ENCODE results near the gene SIGMAR1. TPM values are rescaled to one million over a fixed set of nuclear protein-coding genes. Genes with fewer than 3 reads are reported as not detected.

SIGMAR1 gene
- total and polyA plus RNA-seq, 4 donors, result 26.0 to 72.0 (median 63.3) TPM

GRCh38 chr9:34587271-34587670, 50.3 kb downstream of the SIGMAR1 start:
- TF ChIP-seq, protein P1, sequence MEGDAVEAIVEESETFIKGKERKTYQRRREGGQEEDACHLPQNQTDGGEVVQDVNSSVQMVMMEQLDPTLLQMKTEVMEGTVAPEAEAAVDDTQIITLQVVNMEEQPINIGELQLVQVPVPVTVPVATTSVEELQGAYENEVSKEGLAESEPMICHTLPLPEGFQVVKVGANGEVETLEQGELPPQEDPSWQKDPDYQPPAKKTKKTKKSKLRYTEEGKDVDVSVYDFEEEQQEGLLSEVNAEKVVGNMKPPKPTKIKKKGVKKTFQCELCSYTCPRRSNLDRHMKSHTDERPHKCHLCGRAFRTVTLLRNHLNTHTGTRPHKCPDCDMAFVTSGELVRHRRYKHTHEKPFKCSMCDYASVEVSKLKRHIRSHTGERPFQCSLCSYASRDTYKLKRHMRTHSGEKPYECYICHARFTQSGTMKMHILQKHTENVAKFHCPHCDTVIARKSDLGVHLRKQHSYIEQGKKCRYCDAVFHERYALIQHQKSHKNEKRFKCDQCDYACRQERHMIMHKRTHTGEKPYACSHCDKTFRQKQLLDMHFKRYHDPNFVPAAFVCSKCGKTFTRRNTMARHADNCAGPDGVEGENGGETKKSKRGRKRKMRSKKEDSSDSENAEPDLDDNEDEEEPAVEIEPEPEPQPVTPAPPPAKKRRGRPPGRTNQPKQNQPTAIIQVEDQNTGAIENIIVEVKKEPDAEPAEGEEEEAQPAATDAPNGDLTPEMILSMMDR (IDR thresholded peaks at IDR 0.05; ENCODE audit: control extremely low read depth, extremely low read depth), result no peak
- Histone ChIP-seq H3K9ac (ENCODE audit: insufficient read depth in 1 of 2, low read length in 2 of 2) (no peak overlapping the region), H3K4me1 (ENCODE audit: control insufficient read depth in 5 of 5, insufficient read depth in 5 of 5, low read length in 5 of 5) (peaks cover 0 to 68% (median 14%) of the 10 kb centered on the region in 5 donors), H3K4me3 (no peak overlapping the region), H3K27ac (ENCODE audit: low read depth in 1 of 2, low read length in 1 of 2) (no peak overlapping the region), H3K9me3 (ENCODE audit: control insufficient read depth in 4 of 4, insufficient read depth in 3 of 4, low read length in 3 of 4) (peaks cover 0 to 4% (median 0%) of the 10 kb centered on the region in 4 donors), H3K36me3 (ENCODE audit: control insufficient read depth in 4 of 4, insufficient read depth in 4 of 4, low read length in 4 of 4) (no peaks in the 10 kb centered on the region), H3K27me3 (ENCODE audit: control insufficient read depth in 3 of 3, insufficient read depth in 3 of 3, low read length in 2 of 3) (peaks cover 0 to 62% (median 13%) of the 10 kb centered on the region in 3 donors)
- 58 to 63% methylated on average over 2 of the region's 2 CpGs for WGBS, 2 donors
- no peak for DNase-seq
- ATAC-seq (ENCODE audit: insufficient read depth, low FRiP score), result no peak

DNA sequence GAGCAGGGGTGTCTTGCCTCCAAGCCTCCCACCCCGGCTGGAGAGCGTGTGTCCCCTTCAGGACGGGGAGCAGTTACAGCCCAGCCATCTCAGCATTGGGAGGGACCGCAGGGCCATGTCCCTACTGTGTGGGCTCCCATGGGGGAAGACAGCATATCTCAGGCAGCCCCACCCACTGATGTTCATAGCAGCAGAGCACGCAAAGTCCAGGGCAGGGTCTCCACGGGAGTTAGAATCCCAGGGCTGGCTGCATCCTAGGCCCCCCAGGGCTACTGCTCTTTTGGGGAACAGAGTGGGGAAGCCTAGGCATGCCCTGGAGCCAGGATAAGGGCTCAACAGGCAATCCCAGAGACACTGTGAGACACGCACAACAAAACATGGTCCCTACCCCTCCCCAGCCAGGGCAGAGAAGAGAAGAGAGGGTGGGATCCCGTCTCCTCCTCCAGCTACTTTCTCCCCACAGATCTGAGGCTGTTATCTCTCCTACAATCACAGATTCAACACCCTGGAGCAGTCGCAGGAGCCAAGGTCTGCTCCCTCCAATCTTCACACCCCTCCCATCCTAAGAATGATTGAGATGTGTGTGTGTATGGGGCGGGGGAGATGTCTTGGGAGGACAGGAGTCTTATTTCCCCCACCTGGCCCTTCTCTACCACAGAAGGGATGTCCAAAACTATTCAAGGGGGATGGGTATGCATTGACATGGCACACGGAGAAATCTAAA, 51.5 kb downstream of the SIGMAR1 start:
- no peak overlapping the region for H3K27ac ChIP-seq (ENCODE audit: low read depth in 1 of 2, low read length in 1 of 2)
- peaks cover 0 to 60% (median 13%) of the 10 kb centered on the region in 3 donors for H3K27me3 ChIP-seq (ENCODE audit: control insufficient read depth in 3 of 3, insufficient read depth in 3 of 3, low read length in 2 of 3)
- peaks cover 0 to 4% (median 0%) of the 10 kb centered on the region in 4 donors for H3K9me3 ChIP-seq (ENCODE audit: control insufficient read depth in 4 of 4, insufficient read depth in 3 of 4, low read length in 3 of 4)
- no peak for DNase-seq
- H3K36me3 ChIP-seq (ENCODE audit: control insufficient read depth in 4 of 4, insufficient read depth in 4 of 4, low read length in 4 of 4), result no peaks in the 10 kb centered on the region
- TF ChIP-seq, protein P1 (IDR thresholded peaks at IDR 0.05; ENCODE audit: control extremely low read depth, extremely low read depth), result no peak
- 17 to 24% methylated on average over 11 of the region's 11 CpGs for WGBS, 2 donors
- H3K4me1 ChIP-seq (ENCODE audit: control insufficient read depth in 5 of 5, insufficient read depth in 5 of 5, low read length in 5 of 5), result peaks cover 0 to 64% (median 16%) of the 10 kb centered on the region in 5 donors
- no peak for ATAC-seq (ENCODE audit: insufficient read depth, low FRiP score)
- no peak overlapping the region for H3K4me3 ChIP-seq
- no peak overlapping the region for H3K9ac ChIP-seq (ENCODE audit: insufficient read depth in 1 of 2, low read length in 2 of 2)

DNA sequence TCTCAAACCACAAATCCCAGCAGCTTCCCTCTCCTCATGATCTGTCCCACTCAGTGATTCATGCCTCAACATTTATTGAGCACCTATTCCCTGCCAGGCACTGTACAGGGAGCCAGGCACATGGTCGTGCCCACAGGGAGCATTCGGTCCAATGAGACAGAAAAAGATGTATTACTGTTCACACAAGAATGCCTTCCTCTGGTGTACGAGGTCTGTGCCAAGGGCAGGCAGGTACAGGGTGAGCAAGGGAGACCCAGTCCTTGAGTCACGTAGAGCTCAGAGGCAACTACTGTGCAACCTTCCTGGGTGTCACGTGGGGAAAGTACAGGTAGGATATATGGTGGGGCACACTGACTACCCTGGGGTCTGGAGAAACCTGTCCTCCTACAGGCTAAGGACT, 52.6 kb downstream of the SIGMAR1 start:
- H3K9ac ChIP-seq (ENCODE audit: insufficient read depth in 1 of 2, low read length in 2 of 2), result no peak overlapping the region
- H3K4me1 ChIP-seq (ENCODE audit: control insufficient read depth in 5 of 5, insufficient read depth in 5 of 5, low read length in 5 of 5), result peaks cover 0 to 65% (median 10%) of the 10 kb centered on the region in 5 donors
- DNase-seq (no peak), ATAC-seq (ENCODE audit: insufficient read depth, low FRiP score) (no peak)
- H3K9me3 ChIP-seq (ENCODE audit: control insufficient read depth in 4 of 4, insufficient read depth in 3 of 4, low read length in 3 of 4), result peaks cover 0 to 4% (median 0%) of the 10 kb centered on the region in 4 donors
- H3K4me3 ChIP-seq, result no peak overlapping the region
- no peaks in the 10 kb centered on the region for H3K36me3 ChIP-seq (ENCODE audit: control insufficient read depth in 4 of 4, insufficient read depth in 4 of 4, low read length in 4 of 4)
- no peak overlapping the region for H3K27ac ChIP-seq (ENCODE audit: low read depth in 1 of 2, low read length in 1 of 2)
- peaks cover 0 to 55% (median 14%) of the 10 kb centered on the region in 3 donors for H3K27me3 ChIP-seq (ENCODE audit: control insufficient read depth in 3 of 3, insufficient read depth in 3 of 3, low read length in 2 of 3)
- TF ChIP-seq, protein P1 (IDR thresholded peaks at IDR 0.05; ENCODE audit: control extremely low read depth, extremely low read depth), result no peak
- WGBS, 2 donors, result 70 to 78% methylated on average over 5 of the region's 5 CpGs

Small RNAs within 50 kb of the gene (small RNA-seq; reads per million reads assigned to genes)
- not detected for gene CCL27 (ENCODE audit: low replicate concordance)

Other genes starting within 250 kb of the SIGMAR1 start
- gene FAM219A, start 179.2 kb downstream of the SIGMAR1 start, total RNA-seq, result 10 to 100 TPM in 1 of 2 donors, 1 to 10 TPM in 1; 8.5 to 28.3 TPM
- gene FAM219A, start 179.2 kb downstream of the SIGMAR1 start, polyA plus RNA-seq, result 10 to 100 TPM; 10.3 to 16.4 TPM
- 10 to 100 TPM; 12.8 to 26.2 TPM for gene DNAI1, start 179.0 kb downstream of the SIGMAR1 start, total RNA-seq
- gene DNAI1, start 179.0 kb downstream of the SIGMAR1 start, polyA plus RNA-seq, result 1 to 10 TPM; 4.6 to 5.6 TPM
- under 1 TPM; 0.55 to 0.85 TPM for gene ENHO, start 114.8 kb downstream of the SIGMAR1 start, total RNA-seq
- 1 to 10 TPM in 1 of 2 donors, under 1 TPM in 1; 0.29 to 1.4 TPM for gene ENHO, start 114.8 kb downstream of the SIGMAR1 start, polyA plus RNA-seq
- 1 to 10 TPM; 1.8 to 3.3 TPM for gene CNTFR, start 48.1 kb downstream of the SIGMAR1 start, total RNA-seq
- under 1 TPM; 0.42 to 0.89 TPM for gene CNTFR, start 48.1 kb downstream of the SIGMAR1 start, polyA plus RNA-seq
- 10 to 100 TPM; 17.0 to 21.9 TPM for gene RPP25L, start 25.7 kb downstream of the SIGMAR1 start, total RNA-seq
- 10 to 100 TPM; 29.6 to 32.6 TPM for gene RPP25L, start 25.7 kb downstream of the SIGMAR1 start, polyA plus RNA-seq
- gene DCTN3, start 17.3 kb downstream of the SIGMAR1 start, total RNA-seq, result 10 to 100 TPM; 39.8 to 86.3 TPM
- 10 to 100 TPM; 66.0 to 74.6 TPM for gene DCTN3, start 17.3 kb downstream of the SIGMAR1 start, polyA plus RNA-seq
- gene ARID3C, start 8.7 kb downstream of the SIGMAR1 start, total RNA-seq, result not detected
- gene ARID3C, start 8.7 kb downstream of the SIGMAR1 start, polyA plus RNA-seq, result not detected
- 10 to 100 TPM; 44.1 to 53.0 TPM for gene GALT, start 8.9 kb upstream of the SIGMAR1 start, total RNA-seq
- 10 to 100 TPM; 23.9 to 38.7 TPM for gene GALT, start 8.9 kb upstream of the SIGMAR1 start, polyA plus RNA-seq
- 10 to 100 TPM; 14.5 to 30.5 TPM for gene IL11RA, start 14.4 kb upstream of the SIGMAR1 start, total RNA-seq
- gene IL11RA, start 14.4 kb upstream of the SIGMAR1 start, polyA plus RNA-seq, result 10 to 100 TPM in 1 of 2 donors, 1 to 10 TPM in 1; 5.5 to 10.7 TPM
- gene CCL27, start 24.9 kb upstream of the SIGMAR1 start, total RNA-seq, result under 1 TPM in 1 of 2 donors, not detected in 1; 0.55 TPM
- under 1 TPM in 1 of 2 donors, not detected in 1; 0.05 TPM for gene CCL27, start 24.9 kb upstream of the SIGMAR1 start, polyA plus RNA-seq
- gene CCL19, start 53.5 kb upstream of the SIGMAR1 start, total RNA-seq, result 10 to 100 TPM; 19.9 to 33.2 TPM
- 10 to 100 TPM in 1 of 2 donors, 1 to 10 TPM in 1; 6.5 to 81.5 TPM for gene CCL19, start 53.5 kb upstream of the SIGMAR1 start, polyA plus RNA-seq
- 100 to 1,000 TPM in 1 of 2 donors, 10 to 100 TPM in 1; 67.3 to 473 TPM for gene CCL21, start 72.3 kb upstream of the SIGMAR1 start, total RNA-seq
- gene CCL21, start 72.3 kb upstream of the SIGMAR1 start, polyA plus RNA-seq, result 100 to 1,000 TPM; 140 to 223 TPM

All from lung (tissue), 13 donors.